HEK293 (cell line): ENCODE measurements around the gene EDA2R.
A peak's percentile ranks its signal among the peaks of the same experiment; 100 is the strongest.

Experiments used
- CTCF ChIA-PET: fragments of 350-600 bp; formaldehyde crosslinking; extraction: SDS; loops from one replicate; lab custom pipeline; 2021; ENCODE audit warnings: antibody characterized with exemption; lab: Yijun Ruan, JAX
- POLR2A ChIA-PET: fragments of 300-600 bp; formaldehyde crosslinking; extraction: SDS; loops from one replicate; lab custom pipeline; 2020; ENCODE audit warnings: antibody characterized with exemption, inconsistent platforms; lab: Yijun Ruan, JAX
- H3K27ac ChIP-seq: fragments of 200-500 bp; sonication (Bioruptor generic); 2 replicates; pipeline ENCODE4 v1.5.1; 2014; ENCODE audit warnings: low read depth, low read length, control low read depth, inconsistent platforms; ENCODE audit errors: extremely low read depth
- H3K36me3 ChIP-seq, 2 experiments: fragments of 200-500 bp in 1 of 2; sonication (Bioruptor generic) in 1 of 2; 1 replicate in 1 of 2; 2 replicates in 1 of 2; pipeline ENCODE4 v1.5.1; 2014 to 2017; ENCODE audit warnings: inconsistent platforms in 2 of 2, low read length in 2 of 2; ENCODE audit not compliant: control insufficient read depth in 2 of 2, insufficient read depth in 1 of 2
- H3K4me1 ChIP-seq: fragments of 200-500 bp; sonication (Bioruptor generic); 2 replicates; pipeline ENCODE4 v1.5.1; 2014; ENCODE audit warnings: mild to moderate bottlenecking, low read length, inconsistent platforms; ENCODE audit not compliant: control insufficient read depth, insufficient read depth
- H3K4me3 ChIP-seq: 2 replicates; pipeline ENCODE4 v1.5.1; 2011; ENCODE audit warnings: low read depth, mild to moderate bottlenecking, control low read depth, low read length, moderate library complexity
- H3K9me3 ChIP-seq: fragments of 200-500 bp; sonication (Bioruptor generic); 2 replicates; pipeline ENCODE4 v1.5.1; 2014; ENCODE audit warnings: low read depth, low read length, inconsistent platforms; ENCODE audit not compliant: control insufficient read depth, insufficient read depth
- BCL11A ChIP-seq: fragments of 450-650 bp; formaldehyde crosslinking; IDR thresholded peaks from 2 replicates; pipeline ENCODE4 v1.5.1; 2016; ENCODE audit warnings: low read depth, missing biosample characterization, missing genetic modification characterization
- GLI4 ChIP-seq: fragments of 450-650 bp; formaldehyde crosslinking; IDR thresholded peaks from 2 replicates; pipeline ENCODE4 v1.5.1; 2016; ENCODE audit warnings: missing biosample characterization, missing genetic modification characterization
- HOXD13 ChIP-seq: sonication (generic); formaldehyde crosslinking; IDR thresholded peaks from 2 replicates; pipeline ENCODE4 v1.8.0; 2022; ENCODE audit warnings: missing genetic modification reagents, borderline replicate concordance
- KLF16 ChIP-seq: fragments of 450-650 bp; formaldehyde crosslinking; IDR thresholded peaks from 2 replicates; pipeline ENCODE4 v1.5.1; 2017; ENCODE audit warnings: missing biosample characterization, missing genetic modification characterization
- SP7 ChIP-seq: fragments of 450-650 bp; formaldehyde crosslinking; IDR thresholded peaks from 2 replicates; pipeline ENCODE4 v1.5.1; 2016; ENCODE audit warnings: missing biosample characterization, missing genetic modification characterization
- ZBTB48 ChIP-seq: fragments of 450-650 bp; formaldehyde crosslinking; IDR thresholded peaks from 2 replicates; pipeline ENCODE4 v1.5.1; 2016; ENCODE audit warnings: missing biosample characterization, missing genetic modification characterization
- ZNF132 ChIP-seq: fragments of 450-650 bp; formaldehyde crosslinking; IDR thresholded peaks from 2 replicates; pipeline ENCODE4 v1.5.1; 2017; ENCODE audit warnings: missing biosample characterization, missing genetic modification characterization, borderline replicate concordance
- ZNF133 ChIP-seq: fragments of 450-650 bp; formaldehyde crosslinking; IDR thresholded peaks from 2 replicates; pipeline ENCODE4 v1.5.1; 2016; ENCODE audit warnings: missing biosample characterization, missing genetic modification characterization
- ZNF175 ChIP-seq: fragments of 450-650 bp; formaldehyde crosslinking; IDR thresholded peaks from 2 replicates; pipeline ENCODE4 v1.5.1; 2016; ENCODE audit warnings: missing biosample characterization, missing genetic modification characterization
- ZNF202 ChIP-seq: fragments of 450-650 bp; formaldehyde crosslinking; IDR thresholded peaks from 2 replicates; pipeline ENCODE4 v1.5.1; 2016; ENCODE audit warnings: missing biosample characterization, missing genetic modification characterization, borderline replicate concordance
- ZNF211 ChIP-seq: fragments of 450-650 bp; formaldehyde crosslinking; IDR thresholded peaks from 2 replicates; pipeline ENCODE4 v1.5.1; 2016; ENCODE audit warnings: low read depth, missing biosample characterization, missing genetic modification characterization
- ZNF37A ChIP-seq: fragments of 450-650 bp; IDR thresholded peaks from 2 replicates; pipeline ENCODE4 v1.5.1; 2018; ENCODE audit warnings: missing biosample characterization, missing genetic modification characterization
- ZNF433 ChIP-seq: fragments of 450-650 bp; formaldehyde crosslinking; IDR thresholded peaks from 2 replicates; pipeline ENCODE4 v1.5.1; 2016; ENCODE audit warnings: missing biosample characterization, missing genetic modification characterization, low read depth
- ZNF501 ChIP-seq: fragments of 450-650 bp; formaldehyde crosslinking; IDR thresholded peaks from 2 replicates; pipeline ENCODE4 v1.5.1; 2016; ENCODE audit warnings: missing biosample characterization, missing genetic modification characterization
- ZNF521 ChIP-seq: fragments of 450-650 bp; formaldehyde crosslinking; IDR thresholded peaks from 2 replicates; pipeline ENCODE4 v1.5.1; 2017; ENCODE audit warnings: missing biosample characterization, mild to moderate bottlenecking, missing genetic modification characterization
- ZNF544 ChIP-seq: fragments of 450-650 bp; formaldehyde crosslinking; IDR thresholded peaks from 2 replicates; pipeline ENCODE4 v1.5.0; 2017; ENCODE audit warnings: missing biosample characterization, missing genetic modification characterization
- ZNF629 ChIP-seq: fragments of 450-650 bp; formaldehyde crosslinking; IDR thresholded peaks from 2 replicates; pipeline ENCODE4 v1.5.1; 2017; ENCODE audit warnings: missing biosample characterization, missing genetic modification characterization
- ZNF654 ChIP-seq: fragments of 450-650 bp; formaldehyde crosslinking; IDR thresholded peaks from 2 replicates; pipeline ENCODE4 v1.5.1; 2016; ENCODE audit warnings: low read depth, missing biosample characterization, missing genetic modification characterization
- ZNF747 ChIP-seq: fragments of 450-650 bp; formaldehyde crosslinking; IDR thresholded peaks from 2 replicates; pipeline ENCODE4 v1.5.1; 2016; ENCODE audit warnings: missing biosample characterization, missing genetic modification characterization
- ZSCAN16 ChIP-seq: fragments of 450-650 bp; formaldehyde crosslinking; IDR thresholded peaks from 2 replicates; pipeline ENCODE4 v1.5.1; 2016; ENCODE audit warnings: missing biosample characterization, missing genetic modification characterization
- TF ChIP-seq, protein P1 (sequence below): fragments of 450-650 bp; formaldehyde crosslinking; IDR thresholded peaks from 2 replicates; pipeline ENCODE4 v1.5.1; 2016; ENCODE audit warnings: missing biosample characterization, missing genetic modification characterization
- TF ChIP-seq, protein P2 (sequence below): fragments of 450-650 bp; formaldehyde crosslinking; IDR thresholded peaks from 2 replicates; pipeline ENCODE4 v1.5.1; 2017; ENCODE audit warnings: missing biosample characterization, missing genetic modification characterization
- TF ChIP-seq, protein P3 (sequence below): fragments of 450-650 bp; formaldehyde crosslinking; IDR thresholded peaks from 2 replicates; pipeline ENCODE4 v1.5.1; 2016; ENCODE audit warnings: missing biosample characterization, missing genetic modification characterization
- TF ChIP-seq, protein P4 (sequence below): fragments of 450-650 bp; formaldehyde crosslinking; conservative IDR thresholded peaks from 2 replicates; pipeline ENCODE4 v1.5.1; 2016; ENCODE audit warnings: low read depth, missing biosample characterization, missing genetic modification characterization
- TF ChIP-seq, protein P5 (sequence below): fragments of 450-650 bp; formaldehyde crosslinking; IDR thresholded peaks from 2 replicates; pipeline ENCODE4 v1.5.1; 2016; ENCODE audit warnings: missing biosample characterization, missing genetic modification characterization
- TF ChIP-seq, protein P6 (sequence below): fragments of 450-650 bp; formaldehyde crosslinking; IDR thresholded peaks from 2 replicates; pipeline ENCODE4 v1.5.1; 2017; ENCODE audit warnings: missing biosample characterization, missing genetic modification characterization

EDA2R gene

DNA sequence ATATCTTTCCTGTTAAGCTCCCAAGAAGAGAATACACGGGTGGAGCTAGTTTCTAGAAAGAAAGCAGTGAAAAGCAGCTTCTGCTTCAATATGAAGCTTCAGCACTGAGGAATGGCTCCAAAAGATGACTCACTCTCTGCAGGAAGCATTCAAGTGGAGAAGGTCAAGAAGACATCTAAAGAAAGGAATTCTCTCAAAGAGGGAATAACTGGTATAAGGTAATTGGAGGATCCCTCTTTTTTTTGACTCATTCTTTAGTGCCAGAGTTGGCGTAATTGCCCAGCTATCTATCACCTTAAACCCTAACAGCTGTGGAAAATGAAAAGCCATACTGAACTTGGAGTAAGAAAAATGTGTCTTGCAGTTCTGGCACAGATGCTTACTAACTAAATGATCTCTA, 3.5 kb downstream of the EDA2R start:
- CTCF ChIA-PET = interaction anchor here (0.6 kb wide), 1 partner anchor 330 kb away, joined by 3 read pairs; no protein-coding TSS in a partner anchor
- TF ChIP-seq ZNF501 (tag by site-specific recombination) = no peak
- TF ChIP-seq ZNF654 = no peak
- no peak for TF ChIP-seq ZNF521 (tag by site-specific recombination)
- TF ChIP-seq ZNF37A = no peak
- TF ChIP-seq, protein P1, sequence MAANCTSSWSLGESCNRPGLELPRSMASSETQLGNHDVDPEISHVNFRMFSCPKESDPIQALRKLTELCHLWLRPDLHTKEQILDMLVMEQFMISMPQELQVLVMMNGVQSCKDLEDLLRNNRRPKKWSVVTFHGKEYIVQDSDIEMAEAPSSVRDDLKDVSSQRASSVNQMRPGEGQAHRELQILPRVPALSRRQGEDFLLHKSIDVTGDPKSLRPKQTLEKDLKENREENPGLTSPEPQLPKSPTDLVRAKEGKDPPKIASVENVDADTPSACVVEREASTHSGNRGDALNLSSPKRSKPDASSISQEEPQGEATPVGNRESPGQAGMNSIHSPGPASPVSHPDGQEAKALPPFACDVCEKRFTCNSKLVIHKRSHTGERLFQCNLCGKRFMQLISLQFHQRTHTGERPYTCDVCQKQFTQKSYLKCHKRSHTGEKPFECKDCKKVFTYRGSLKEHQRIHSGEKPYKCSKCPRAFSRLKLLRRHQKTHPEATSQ (tag by site-specific recombination) = no peak
- no peak for TF ChIP-seq ZNF544 (tag by site-specific recombination)
- no peak for TF ChIP-seq ZNF202 (tag by site-specific recombination)
- no peak for TF ChIP-seq HOXD13 (CRISPR knock-in tag)
- TF ChIP-seq ZSCAN16 (tag by site-specific recombination) = no peak
- no peak for TF ChIP-seq KLF16 (tag by site-specific recombination)
- TF ChIP-seq ZNF629 (tag by site-specific recombination) = 0 out of 2 replicates have a peak, but pooled peaks have one; percentile 26
- TF ChIP-seq, protein P2, sequence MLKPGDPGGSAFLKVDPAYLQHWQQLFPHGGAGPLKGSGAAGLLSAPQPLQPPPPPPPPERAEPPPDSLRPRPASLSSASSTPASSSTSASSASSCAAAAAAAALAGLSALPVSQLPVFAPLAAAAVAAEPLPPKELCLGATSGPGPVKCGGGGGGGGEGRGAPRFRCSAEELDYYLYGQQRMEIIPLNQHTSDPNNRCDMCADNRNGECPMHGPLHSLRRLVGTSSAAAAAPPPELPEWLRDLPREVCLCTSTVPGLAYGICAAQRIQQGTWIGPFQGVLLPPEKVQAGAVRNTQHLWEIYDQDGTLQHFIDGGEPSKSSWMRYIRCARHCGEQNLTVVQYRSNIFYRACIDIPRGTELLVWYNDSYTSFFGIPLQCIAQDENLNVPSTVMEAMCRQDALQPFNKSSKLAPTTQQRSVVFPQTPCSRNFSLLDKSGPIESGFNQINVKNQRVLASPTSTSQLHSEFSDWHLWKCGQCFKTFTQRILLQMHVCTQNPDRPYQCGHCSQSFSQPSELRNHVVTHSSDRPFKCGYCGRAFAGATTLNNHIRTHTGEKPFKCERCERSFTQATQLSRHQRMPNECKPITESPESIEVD = peak; percentile 71
- no peak for TF ChIP-seq BCL11A (tag by site-specific recombination)
- TF ChIP-seq ZNF175 (tag by site-specific recombination) = no peak
- TF ChIP-seq, protein P3, sequence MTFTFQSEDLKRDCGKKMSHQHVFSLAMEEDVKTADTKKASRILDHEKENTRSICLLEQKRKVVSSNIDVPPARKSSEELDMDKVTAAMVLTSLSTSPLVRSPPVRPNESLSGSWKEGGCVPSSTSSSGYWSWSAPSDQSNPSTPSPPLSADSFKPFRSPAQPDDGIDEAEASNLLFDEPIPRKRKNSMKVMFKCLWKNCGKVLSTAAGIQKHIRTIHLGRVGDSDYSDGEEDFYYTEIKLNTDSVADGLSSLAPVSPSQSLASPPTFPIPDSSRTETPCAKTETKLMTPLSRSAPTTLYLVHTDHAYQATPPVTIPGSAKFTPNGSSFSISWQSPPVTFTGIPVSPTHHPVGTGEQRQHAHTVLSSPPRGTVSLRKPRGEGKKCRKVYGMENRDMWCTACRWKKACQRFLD (tag by site-specific recombination) = no peak
- TF ChIP-seq ZNF433 (tag by site-specific recombination) = no peak
- no peak for TF ChIP-seq ZNF211 (tag by site-specific recombination)
- TF ChIP-seq, protein P4, sequence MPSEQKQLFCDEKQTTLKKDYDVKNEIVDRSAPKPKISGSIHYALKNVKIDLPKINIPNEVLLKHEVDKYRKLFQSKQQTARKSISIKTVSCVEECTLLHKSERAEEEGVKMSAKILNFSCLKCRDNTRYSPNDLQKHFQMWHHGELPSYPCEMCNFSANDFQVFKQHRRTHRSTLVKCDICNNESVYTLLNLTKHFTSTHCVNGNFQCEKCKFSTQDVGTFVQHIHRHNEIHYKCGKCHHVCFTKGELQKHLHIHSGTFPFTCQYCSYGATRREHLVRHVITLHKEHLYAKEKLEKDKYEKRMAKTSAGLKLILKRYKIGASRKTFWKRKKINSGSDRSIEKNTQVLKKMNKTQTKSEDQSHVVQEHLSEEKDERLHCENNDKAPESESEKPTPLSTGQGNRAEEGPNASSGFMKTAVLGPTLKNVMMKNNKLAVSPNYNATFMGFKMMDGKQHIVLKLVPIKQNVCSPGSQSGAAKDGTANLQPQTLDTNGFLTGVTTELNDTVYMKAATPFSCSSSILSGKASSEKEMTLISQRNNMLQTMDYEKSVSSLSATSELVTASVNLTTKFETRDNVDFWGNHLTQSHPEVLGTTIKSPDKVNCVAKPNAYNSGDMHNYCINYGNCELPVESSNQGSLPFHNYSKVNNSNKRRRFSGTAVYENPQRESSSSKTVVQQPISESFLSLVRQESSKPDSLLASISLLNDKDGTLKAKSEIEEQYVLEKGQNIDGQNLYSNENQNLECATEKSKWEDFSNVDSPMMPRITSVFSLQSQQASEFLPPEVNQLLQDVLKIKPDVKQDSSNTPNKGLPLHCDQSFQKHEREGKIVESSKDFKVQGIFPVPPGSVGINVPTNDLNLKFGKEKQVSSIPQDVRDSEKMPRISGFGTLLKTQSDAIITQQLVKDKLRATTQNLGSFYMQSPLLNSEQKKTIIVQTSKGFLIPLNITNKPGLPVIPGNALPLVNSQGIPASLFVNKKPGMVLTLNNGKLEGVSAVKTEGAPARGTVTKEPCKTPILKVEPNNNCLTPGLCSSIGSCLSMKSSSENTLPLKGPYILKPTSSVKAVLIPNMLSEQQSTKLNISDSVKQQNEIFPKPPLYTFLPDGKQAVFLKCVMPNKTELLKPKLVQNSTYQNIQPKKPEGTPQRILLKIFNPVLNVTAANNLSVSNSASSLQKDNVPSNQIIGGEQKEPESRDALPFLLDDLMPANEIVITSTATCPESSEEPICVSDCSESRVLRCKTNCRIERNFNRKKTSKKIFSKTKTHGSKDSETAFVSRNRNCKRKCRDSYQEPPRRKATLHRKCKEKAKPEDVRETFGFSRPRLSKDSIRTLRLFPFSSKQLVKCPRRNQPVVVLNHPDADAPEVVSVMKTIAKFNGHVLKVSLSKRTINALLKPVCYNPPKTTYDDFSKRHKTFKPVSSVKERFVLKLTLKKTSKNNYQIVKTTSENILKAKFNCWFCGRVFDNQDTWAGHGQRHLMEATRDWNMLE (tag by site-specific recombination) = no peak
- TF ChIP-seq ZNF132 (tag by site-specific recombination) = no peak
- TF ChIP-seq ZNF747 = no peak
- TF ChIP-seq, protein P5, sequence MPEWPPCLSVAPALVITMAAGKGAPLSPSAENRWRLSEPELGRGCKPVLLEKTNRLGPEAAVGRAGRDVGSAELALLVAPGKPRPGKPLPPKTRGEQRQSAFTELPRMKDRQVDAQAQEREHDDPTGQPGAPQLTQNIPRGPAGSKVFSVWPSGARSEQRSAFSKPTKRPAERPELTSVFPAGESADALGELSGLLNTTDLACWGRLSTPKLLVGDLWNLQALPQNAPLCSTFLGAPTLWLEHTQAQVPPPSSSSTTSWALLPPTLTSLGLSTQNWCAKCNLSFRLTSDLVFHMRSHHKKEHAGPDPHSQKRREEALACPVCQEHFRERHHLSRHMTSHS (tag by site-specific recombination) = no peak
- TF ChIP-seq, protein P6, sequence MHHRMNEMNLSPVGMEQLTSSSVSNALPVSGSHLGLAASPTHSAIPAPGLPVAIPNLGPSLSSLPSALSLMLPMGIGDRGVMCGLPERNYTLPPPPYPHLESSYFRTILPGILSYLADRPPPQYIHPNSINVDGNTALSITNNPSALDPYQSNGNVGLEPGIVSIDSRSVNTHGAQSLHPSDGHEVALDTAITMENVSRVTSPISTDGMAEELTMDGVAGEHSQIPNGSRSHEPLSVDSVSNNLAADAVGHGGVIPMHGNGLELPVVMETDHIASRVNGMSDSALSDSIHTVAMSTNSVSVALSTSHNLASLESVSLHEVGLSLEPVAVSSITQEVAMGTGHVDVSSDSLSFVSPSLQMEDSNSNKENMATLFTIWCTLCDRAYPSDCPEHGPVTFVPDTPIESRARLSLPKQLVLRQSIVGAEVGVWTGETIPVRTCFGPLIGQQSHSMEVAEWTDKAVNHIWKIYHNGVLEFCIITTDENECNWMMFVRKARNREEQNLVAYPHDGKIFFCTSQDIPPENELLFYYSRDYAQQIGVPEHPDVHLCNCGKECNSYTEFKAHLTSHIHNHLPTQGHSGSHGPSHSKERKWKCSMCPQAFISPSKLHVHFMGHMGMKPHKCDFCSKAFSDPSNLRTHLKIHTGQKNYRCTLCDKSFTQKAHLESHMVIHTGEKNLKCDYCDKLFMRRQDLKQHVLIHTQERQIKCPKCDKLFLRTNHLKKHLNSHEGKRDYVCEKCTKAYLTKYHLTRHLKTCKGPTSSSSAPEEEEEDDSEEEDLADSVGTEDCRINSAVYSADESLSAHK (tag by site-specific recombination) = no peak
- no peak for TF ChIP-seq GLI4 (tag by site-specific recombination)
- no peak for TF ChIP-seq ZBTB48
- TF ChIP-seq ZNF133 (tag by site-specific recombination) = no peak
- peak; percentile 34; the same call in 1 of the 2 replicates for TF ChIP-seq SP7 (tag by site-specific recombination)

More for the DNA sequence above, 3.5 kb downstream of the EDA2R start:
- Histone ChIP-seq H3K9me3 (no peaks in the 10 kb centered on the region), H3K4me1 (no peaks in the 10 kb centered on the region), H3K4me3 (no peak overlapping the region), H3K36me3 (peaks cover 0 to 2% of the 10 kb centered on the region in 2 experiments; a peak in 1 of 3 replicates), H3K27ac (no peak overlapping the region)
- POLR2A ChIA-PET = no interaction called here
